Ecto neural progenitor cell (in vitro differentiated cells): Measurements from ENCODE around the gene LAIR2.

ENCODE experiments used
- DNase-seq: peaks from one replicate; pipeline ENCODE4 v3.0.0-alpha.2; 2018; ENCODE audit warnings: low spot score

The LAIR2 gene

GRCh38 chr19:54534156-54534555 lies 31.5 kb downstream of the LAIR2 start:
- no peak for DNase-seq

DNA sequence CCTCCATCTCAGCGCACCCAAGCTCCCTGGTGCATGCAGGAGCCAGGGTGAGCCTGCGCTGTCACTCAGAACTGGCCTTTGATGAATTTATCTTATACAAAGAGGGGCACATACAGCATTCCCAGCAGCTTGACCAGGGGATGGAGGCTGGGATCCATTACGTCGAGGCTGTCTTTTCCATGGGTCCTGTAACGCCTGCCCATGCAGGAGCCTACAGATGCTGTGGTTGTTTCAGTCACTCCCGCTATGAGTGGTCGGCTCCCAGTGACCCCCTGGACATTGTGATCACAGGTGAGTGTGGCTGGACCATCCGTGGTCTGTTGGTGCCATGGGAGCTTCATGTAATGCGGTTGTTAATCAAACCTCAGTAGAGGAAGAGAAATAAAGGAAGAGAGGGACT lies 33.0 kb downstream of the LAIR2 start:
- no peak for DNase-seq

- no peak for DNase-seq
Observed at GRCh38 chr19:54536956-54537355, 34.3 kb downstream of the LAIR2 start.

DNA sequence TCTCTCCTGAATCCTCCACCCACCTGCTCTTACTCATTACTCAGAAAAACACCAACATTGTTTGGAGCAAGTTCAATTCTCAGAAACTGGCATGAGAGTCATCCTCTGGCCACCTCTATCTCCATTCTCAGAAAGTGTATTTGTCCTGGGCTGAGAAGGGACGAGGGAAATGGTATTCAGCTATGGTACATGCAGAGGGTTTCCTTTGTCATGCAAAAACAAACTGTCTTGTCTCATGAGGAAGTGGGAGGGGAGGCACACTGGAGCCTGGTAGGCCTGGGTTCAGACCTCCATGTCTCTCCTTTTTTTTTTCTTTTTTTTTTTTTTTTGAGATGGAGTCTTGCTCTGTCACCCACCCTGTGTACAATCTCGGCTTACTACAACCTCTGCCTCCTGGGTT lies 39.1 kb downstream of the LAIR2 start:
- DNase-seq: no peak

- no peak for DNase-seq
Observed at GRCh38 chr19:54548806-54549205, 46.2 kb downstream of the LAIR2 start.

DNA sequence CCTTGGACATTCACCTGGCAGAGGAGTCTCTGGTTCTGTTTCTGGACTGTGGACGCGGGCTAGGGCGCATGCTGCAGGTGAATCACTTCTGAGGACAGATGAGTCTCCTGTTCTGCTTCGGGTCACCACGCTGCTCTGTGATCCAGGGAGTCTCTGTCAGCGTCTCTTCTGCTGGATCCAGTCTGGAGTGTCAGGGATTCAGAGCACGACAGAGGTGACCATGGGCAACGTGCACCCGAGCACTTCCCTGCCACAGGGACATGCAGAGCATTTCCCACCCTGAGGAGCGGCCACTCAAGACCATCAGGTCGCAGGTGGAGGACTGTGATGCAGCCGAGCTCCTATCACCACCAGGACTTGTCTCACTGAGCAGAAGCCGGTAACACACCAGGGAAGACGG lies 46.6 kb downstream of the LAIR2 start:
- DNase-seq: no peak

- DNase-seq: no peak
Observed at GRCh38 chr19:54551293-54551692, 48.7 kb downstream of the LAIR2 start.

DNA sequence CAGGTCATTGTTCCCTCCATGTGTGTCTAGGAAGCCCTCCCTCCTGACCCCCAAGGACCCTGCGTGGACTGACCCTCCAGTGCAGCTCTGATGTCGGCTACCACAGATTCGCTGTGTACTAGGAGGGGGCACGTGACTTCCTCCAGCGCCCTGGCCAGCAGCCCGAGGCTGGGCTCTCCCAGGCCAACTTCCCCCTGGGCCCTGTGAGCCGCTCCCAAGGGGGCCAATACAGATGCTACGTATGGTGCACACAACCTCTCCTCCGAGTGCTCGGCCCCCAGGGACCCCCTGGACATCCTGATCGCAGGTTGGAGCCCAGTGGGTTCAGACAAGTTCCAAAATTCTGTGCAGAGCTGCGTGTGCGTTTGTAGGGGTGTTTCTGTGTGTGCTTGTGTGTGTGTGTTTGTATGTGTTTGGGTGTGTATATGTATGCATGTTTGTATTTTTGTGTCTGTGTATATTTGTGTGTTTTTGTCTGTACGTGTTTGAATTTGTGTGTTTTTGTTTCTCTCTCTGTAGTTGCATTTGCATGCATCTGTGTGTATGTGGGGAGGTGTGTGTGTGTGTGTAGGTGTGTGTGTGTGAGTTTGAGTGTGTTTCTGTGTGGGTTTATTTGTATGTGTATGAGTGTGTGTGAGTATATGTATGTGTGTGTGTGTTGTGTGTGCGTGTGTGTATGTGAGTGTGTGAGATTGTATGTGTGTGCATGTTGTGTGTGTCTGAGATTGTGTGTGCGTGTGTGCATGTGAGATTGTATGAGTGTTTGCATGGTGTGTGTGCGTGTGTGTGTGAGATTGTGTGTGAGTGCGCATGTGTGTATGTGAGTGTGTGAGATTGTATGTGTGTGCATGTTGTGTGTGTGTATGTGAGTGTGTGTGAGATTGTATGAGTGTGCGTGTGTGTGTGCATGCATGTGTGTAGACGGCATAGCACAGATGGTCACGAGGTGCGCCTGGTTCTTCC lies 49.6 kb downstream of the LAIR2 start:
- no peak for DNase-seq

GRCh38 chr19:54552913-54553310 lies 50.3 kb downstream of the LAIR2 start:
- DNase-seq: no peak

DNA sequence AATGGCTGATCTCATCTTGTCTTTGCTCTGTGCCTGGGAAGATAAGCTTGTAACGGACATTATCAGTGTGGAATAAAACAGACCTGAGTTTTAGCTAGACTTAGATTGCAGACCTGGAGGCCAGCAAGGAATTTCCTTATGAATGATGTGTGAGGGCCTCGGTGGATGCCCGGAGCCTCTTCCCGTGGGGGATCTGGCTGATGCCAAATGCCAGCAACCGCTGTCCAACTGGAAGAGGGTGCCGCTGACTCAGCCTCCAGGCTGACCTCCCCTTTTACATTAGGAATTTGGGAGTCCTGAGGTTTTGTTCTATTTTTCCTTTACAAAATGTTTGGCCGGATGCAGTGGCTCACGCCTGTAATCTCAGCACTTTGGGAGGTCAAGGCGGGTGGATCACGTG lies 51.4 kb downstream of the LAIR2 start:
- DNase-seq: no peak

DNA sequence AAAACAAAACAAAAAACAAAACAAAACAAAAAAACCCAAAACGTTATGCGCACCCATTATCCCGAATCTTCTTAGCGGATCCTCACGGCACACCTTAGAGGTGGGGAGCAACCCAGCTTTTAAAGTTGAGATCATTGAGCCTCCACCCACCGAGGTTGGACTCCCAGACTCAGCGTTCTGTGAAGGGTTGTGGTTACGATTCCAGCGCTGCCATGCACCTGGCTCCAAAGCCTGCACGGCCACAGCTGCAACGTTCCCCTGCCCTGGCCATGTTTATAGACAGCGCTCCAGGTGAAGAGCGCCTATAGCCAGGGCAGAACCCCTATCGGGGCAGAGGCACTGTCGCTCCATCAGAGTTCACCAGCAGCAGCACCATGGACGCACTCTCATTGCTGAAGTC lies 52.3 kb downstream of the LAIR2 start:
- no peak for DNase-seq

DNA sequence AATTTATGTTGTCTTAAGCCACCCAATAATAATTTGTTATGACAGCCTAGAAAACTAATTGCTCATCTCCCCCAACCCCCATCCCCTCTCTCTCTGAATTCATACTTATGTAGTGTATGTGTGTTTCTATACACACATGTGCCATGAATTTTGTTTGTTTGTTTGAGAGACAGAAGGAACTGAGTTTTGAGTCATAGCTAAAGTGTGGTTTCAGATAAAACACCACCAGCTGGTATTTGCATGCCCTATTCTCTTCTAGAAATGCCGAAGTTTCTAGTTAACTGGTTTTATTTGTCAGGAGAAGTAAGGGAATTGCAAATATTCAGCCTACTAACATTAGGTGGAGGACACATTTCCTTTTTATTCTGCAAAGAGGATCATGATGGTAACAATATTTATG lies 53.6 kb downstream of the LAIR2 start:
- no peak for DNase-seq

DNA sequence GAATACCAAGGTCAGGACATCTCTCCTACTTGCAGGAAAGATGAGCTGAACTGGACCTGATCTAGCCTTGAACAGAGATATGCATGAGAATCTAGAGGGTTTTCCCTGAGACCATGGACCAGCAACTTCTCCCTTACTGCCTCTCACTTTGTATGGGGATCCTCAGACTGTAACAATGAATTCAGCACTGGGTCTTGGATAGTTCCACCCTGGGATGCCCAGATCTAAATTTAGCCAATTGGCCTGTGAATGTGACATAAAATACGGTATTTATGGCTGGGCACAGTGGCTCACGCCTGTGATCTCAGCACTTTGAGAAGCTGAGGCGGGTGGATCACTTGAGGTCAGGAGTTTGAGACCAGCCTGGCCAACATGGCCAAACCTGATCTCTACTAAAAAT lies 55.7 kb downstream of the LAIR2 start:
- DNase-seq: no peak
